Activated naive CD4-positive, alpha-beta T cell treated with anti-CD3 and anti-CD28 coated beads, Interleukin-2, amount 50 U/mL, for 72 hours (primary cell): ENCODE results near the gene GPX7. TPM values are rescaled to one million over a fixed set of nuclear protein-coding genes. Genes with fewer than 3 reads are reported as not detected.

Experiments
- ATAC-seq, 2 donors: fragments of 150-1000 bp; cut with Tn5 transposase; 2 replicates each; pipeline ENCODE4 v1.10.0; 2021; ENCODE audit warnings: mild to moderate bottlenecking in 2 of 2, moderate library complexity in 2 of 2
- DNase-seq, 2 donors: peaks; one replicate each; pipeline ENCODE4 v3.0.0; 2021 to 2022; ENCODE audit warnings: low spot score in 2 of 2
- H3K27ac Mint-ChIP-seq, 2 donors: one replicate each; pipeline ENCODE4 v1.8.0; 2022; ENCODE audit warnings: mild to moderate bottlenecking in 2 of 2, mixed read lengths in 2 of 2
- H3K36me3 Mint-ChIP-seq, 2 donors: one replicate each; pipeline ENCODE4 v1.8.0; 2022; ENCODE audit warnings: mixed read lengths in 2 of 2
- H3K9me3 Mint-ChIP-seq, 2 donors: one replicate each; pipeline ENCODE4 v1.8.0; 2022; ENCODE audit warnings: mixed read lengths in 2 of 2
- total RNA-seq, 2 donors: library from RNA; stranded (reverse); gene quantifications; one replicate each; pipeline ENCODE4 v1.2.3, GENCODE V29; 2022

GPX7 gene
- total RNA-seq, 2 donors from 2014 or later, result 13.8 to 23.0 TPM

GRCh38 chr1:52635321-52636089 is 33.3 kb downstream of the GPX7 start:
- DNase-seq (no peak), ATAC-seq (no peak)
- Mint-ChIP-seq H3K27ac (peak overlapping the region; percentile 94 to 96), H3K36me3 (peaks cover 23 to 27% of the 10 kb centered on the region in 2 donors), H3K9me3 (peaks cover 4 to 6% of the 10 kb centered on the region in 2 donors)

- Mint-ChIP-seq H3K27ac (peak overlapping the region; percentile 96 to 99), H3K9me3 (peaks cover 10 to 12% of the 10 kb centered on the region in 2 donors), H3K36me3 (peaks cover 26 to 32% of the 10 kb centered on the region in 2 donors)
- DNase-seq (peak; percentile 63 to 84), ATAC-seq (peak; percentile 67 to 70)
Measured at GRCh38 chr1:52636721-52637695, 34.8 kb downstream of the GPX7 start.

- Mint-ChIP-seq H3K27ac (peak overlapping the region; percentile 96 to 99), H3K9me3 (peaks cover 10 to 12% of the 10 kb centered on the region in 2 donors), H3K36me3 (peaks cover 21 to 32% of the 10 kb centered on the region in 2 donors)
- no peak for DNase-seq
- no peak for ATAC-seq
Measured at GRCh38 chr1:52637946-52638345, 35.8 kb downstream of the GPX7 start.

DNA sequence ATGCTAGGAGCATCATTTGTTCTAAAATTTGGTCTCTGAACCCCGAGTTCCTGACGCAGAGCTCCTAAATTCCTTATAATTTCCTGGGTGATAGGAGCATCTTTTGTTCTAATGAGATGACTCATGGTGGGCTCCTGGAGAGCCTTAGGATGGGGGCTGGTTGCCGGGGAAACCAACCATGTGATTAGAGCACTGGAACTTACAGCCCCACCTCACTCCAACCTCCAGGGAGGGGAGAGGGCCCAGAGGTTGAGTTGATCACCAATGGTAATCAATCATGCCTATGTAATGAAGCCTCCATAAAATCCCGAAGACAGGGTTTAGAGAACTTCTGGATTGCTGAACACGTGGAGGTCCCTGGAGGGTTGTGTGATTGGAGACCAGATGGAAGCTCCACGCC is 38.5 kb downstream of the GPX7 start:
- DNase-seq (no peak), ATAC-seq (no peak)
- H3K36me3 Mint-ChIP-seq, result peaks cover 8 to 31% of the 10 kb centered on the region in 2 donors
- H3K27ac Mint-ChIP-seq, result peak overlapping the region in 1 of 2 donors; percentile 63
- peaks cover 6 to 12% of the 10 kb centered on the region in 2 donors for H3K9me3 Mint-ChIP-seq

DNA sequence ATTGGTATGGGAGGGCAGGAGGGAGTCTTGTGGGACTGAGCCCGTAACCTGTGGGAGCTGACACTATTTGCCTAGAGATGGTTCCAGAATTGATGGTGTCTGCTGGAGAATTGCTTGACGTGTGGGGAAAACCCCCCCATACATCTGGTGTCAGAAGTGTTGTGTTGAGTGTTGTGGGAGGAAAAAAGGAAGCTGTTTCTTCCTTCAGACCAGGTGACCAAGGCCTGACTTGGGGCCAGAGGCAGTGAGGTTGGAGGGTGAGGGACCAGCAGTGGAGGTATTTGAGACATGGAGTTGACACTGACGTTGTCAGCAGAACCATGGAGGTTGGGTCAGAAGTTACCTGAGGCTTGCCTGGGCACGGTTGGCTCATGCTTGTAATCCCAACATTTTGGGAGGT is 39.1 kb downstream of the GPX7 start:
- peaks cover 6 to 12% of the 10 kb centered on the region in 2 donors for H3K9me3 Mint-ChIP-seq
- ATAC-seq (no peak), DNase-seq (no peak)
- peaks cover 8 to 30% of the 10 kb centered on the region in 2 donors for H3K36me3 Mint-ChIP-seq
- peak overlapping the region; percentile 46 to 63 for H3K27ac Mint-ChIP-seq

DNA sequence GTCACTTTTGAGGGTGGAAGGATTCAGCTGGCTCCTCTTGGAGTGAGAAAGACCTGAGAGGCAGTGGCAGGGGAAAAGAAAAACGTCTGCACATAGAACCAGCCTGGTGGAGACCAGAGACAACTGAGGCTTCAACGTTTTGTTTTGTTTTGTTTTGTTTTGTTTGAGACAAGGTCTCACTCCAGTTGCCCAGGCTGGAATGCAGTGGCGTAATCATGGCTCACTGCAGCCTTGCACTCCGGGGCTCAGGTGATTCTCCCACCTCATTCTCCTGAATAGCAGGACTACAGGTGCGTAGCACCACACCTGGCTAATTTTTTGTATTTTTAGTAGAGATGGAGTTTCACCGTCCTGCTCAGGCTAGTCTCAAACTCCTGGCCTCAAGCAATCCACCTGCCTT is 43.1 kb downstream of the GPX7 start:
- peaks cover 6% of the 10 kb centered on the region in 2 donors for H3K9me3 Mint-ChIP-seq

GRCh38 chr1:52651904-52652303 is 49.7 kb downstream of the GPX7 start:
- DNase-seq, result no peak
- Mint-ChIP-seq H3K36me3 (peaks cover 0 to 17% of the 10 kb centered on the region in 2 donors), H3K9me3 (peaks cover 0 to 5% of the 10 kb centered on the region in 2 donors), H3K27ac (peak overlapping the region in 1 of 2 donors; percentile 9)
- ATAC-seq, result no peak

More for the DNA sequence above, 43.1 kb downstream of the GPX7 start:
- Mint-ChIP-seq H3K36me3 (peaks cover 0 to 22% of the 10 kb centered on the region in 2 donors), H3K27ac (no peak overlapping the region)
- DNase-seq, result no peak
- no peak for ATAC-seq

DNA sequence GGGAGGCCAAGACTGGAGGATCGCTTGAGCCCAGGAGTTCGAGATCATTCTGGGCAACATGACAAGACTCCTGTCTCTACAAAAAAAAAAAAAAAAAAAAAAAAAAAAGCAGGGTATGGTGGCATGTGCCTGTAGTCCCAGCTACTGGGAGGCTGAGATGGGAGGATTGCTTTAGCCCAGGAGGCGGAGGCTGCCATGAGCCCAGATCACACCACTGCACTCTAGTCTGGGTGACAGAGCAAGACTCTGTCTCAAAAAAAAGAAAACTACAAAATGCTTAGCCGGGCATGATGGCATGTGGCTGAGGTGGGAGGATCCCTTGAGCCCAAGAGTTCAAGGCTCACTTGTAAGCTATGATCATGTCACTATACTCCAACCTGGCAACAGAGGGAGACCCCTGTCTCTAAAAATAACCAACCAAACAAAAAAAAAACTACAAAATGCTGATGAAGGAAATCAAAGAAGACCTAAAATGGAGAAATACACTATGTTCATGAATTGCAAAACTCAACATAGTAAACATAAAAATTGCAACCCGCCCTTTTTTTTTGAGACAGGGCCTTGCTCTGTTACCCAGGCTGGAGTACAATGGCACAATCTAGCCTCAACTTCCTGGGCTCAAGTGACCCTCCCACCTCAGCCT is 51.2 kb downstream of the GPX7 start:
- H3K27ac Mint-ChIP-seq, result peak overlapping the region in 1 of 2 donors; percentile 33
- peaks cover 0 to 5% of the 10 kb centered on the region in 2 donors for H3K9me3 Mint-ChIP-seq
- H3K36me3 Mint-ChIP-seq, result peaks cover 0 to 19% of the 10 kb centered on the region in 2 donors
- no peak for ATAC-seq
- no peak for DNase-seq

GRCh38 chr1:52654063-52654462 is 51.9 kb downstream of the GPX7 start:
- Mint-ChIP-seq H3K27ac (no peak overlapping the region), H3K9me3 (peaks cover 0 to 5% of the 10 kb centered on the region in 2 donors), H3K36me3 (peaks cover 0 to 19% of the 10 kb centered on the region in 2 donors)
- DNase-seq (no peak), ATAC-seq (no peak)

GRCh38 chr1:52657702-52658101 is 55.5 kb downstream of the GPX7 start:
- peaks cover 0 to 5% of the 10 kb centered on the region in 2 donors for H3K9me3 Mint-ChIP-seq
- ATAC-seq, result no peak
- peak overlapping the region; percentile 82 to 89 for H3K27ac Mint-ChIP-seq
- DNase-seq, result no peak
- peaks cover 0 to 11% of the 10 kb centered on the region in 2 donors for H3K36me3 Mint-ChIP-seq

Other genes with a start within 250 kb of the GPX7 start
- gene CC2D1B, start 236.2 kb upstream of the GPX7 start, total RNA-seq, result 10 to 100 TPM; 25.9 to 30.2 TPM
- 10 to 100 TPM; 42.4 to 56.5 TPM for gene ORC1, start 197.9 kb upstream of the GPX7 start, total RNA-seq
- gene PRPF38A, start 197.8 kb upstream of the GPX7 start, total RNA-seq, result 100 to 1,000 TPM in 1 of 2 donors, 10 to 100 TPM in 1; 97.5 to 104 TPM
- 100 to 1,000 TPM in 1 of 2 donors, 10 to 100 TPM in 1; 81.0 to 111 TPM for gene TUT4, start 49.3 kb upstream of the GPX7 start, total RNA-seq
- 10 to 100 TPM in 1 of 2 donors, 1 to 10 TPM in 1; 9.0 to 12.6 TPM for gene SHISAL2A, start 30.8 kb downstream of the GPX7 start, total RNA-seq
- 10 to 100 TPM; 16.1 to 21.0 TPM for gene COA7, start 96.0 kb downstream of the GPX7 start, total RNA-seq
- gene ZYG11B, start 124.1 kb downstream of the GPX7 start, total RNA-seq, result 10 to 100 TPM; 13.6 to 13.7 TPM
- under 1 TPM; 0.07 to 0.27 TPM for gene ZYG11A, start 240.4 kb downstream of the GPX7 start, total RNA-seq